Osteoblast (primary cell): ENCODE data around the gene DPM1. TPM values are rescaled to one million over a fixed set of nuclear protein-coding genes. Genes with fewer than 3 reads are reported as not detected.

ENCODE experiments used
- DNase-seq: peaks from one replicate; pipeline ENCODE4 v3.0.0; 2011; ENCODE audit warnings: low spot score, mixed read lengths; ENCODE audit not compliant: insufficient read length; ENCODE audit errors: missing footprints
- H2AFZ ChIP-seq: 2 replicates; pipeline ENCODE4 v1.6.0; 2011; ENCODE audit warnings: mild to moderate bottlenecking, low read length
- H3K27ac ChIP-seq: 2 replicates; pipeline ENCODE4 v1.5.1; 2011; ENCODE audit warnings: mild to moderate bottlenecking, low read depth, low read length, moderate library complexity
- H3K27me3 ChIP-seq: 2 replicates; pipeline ENCODE4 v1.6.0; 2012; ENCODE audit warnings: mild to moderate bottlenecking, control low read depth, inconsistent platforms, low read length, moderate library complexity; ENCODE audit not compliant: insufficient read depth
- H3K36me3 ChIP-seq: 2 replicates; pipeline ENCODE4 v1.5.1; 2011; ENCODE audit warnings: mild to moderate bottlenecking, low read length, control low read depth, moderate library complexity; ENCODE audit not compliant: insufficient read depth
- H3K4me1 ChIP-seq: 2 replicates; pipeline ENCODE4 v1.5.1; 2011; ENCODE audit warnings: mild to moderate bottlenecking, low read length, control low read depth, moderate library complexity; ENCODE audit not compliant: insufficient read depth
- H3K4me2 ChIP-seq: 2 replicates; pipeline ENCODE4 v1.6.0; 2011; ENCODE audit warnings: mild to moderate bottlenecking, low read length; ENCODE audit not compliant: insufficient read depth
- H3K4me3 ChIP-seq: fragments of 200-600 bp; sonication (generic); 3 replicates; pipeline ENCODE4 v1.5.1; 2012; ENCODE audit warnings: mild to moderate bottlenecking, low read length, inconsistent platforms; ENCODE audit not compliant: insufficient read depth
- H3K79me2 ChIP-seq: 2 replicates; pipeline ENCODE4 v1.6.0; 2012; ENCODE audit warnings: mild to moderate bottlenecking, low read length, control low read depth, inconsistent platforms; ENCODE audit not compliant: insufficient read depth
- H3K9me3 ChIP-seq: 2 replicates; pipeline ENCODE4 v1.5.1; 2011; ENCODE audit warnings: low read depth, low read length, control low read depth
- H4K20me1 ChIP-seq: 2 replicates; pipeline ENCODE4 v1.6.0; 2012; ENCODE audit warnings: mild to moderate bottlenecking, low read length, control low read depth; ENCODE audit not compliant: insufficient read depth
- CTCF ChIP-seq: IDR thresholded peaks from 2 replicates; pipeline ENCODE4 v1.5.1; 2011; ENCODE audit warnings: mild to moderate bottlenecking, low read depth, low read length, moderate library complexity; ENCODE audit errors: extremely low read depth
- total RNA-seq: library from RNA; depleted of rRNA; stranded (reverse); fragments of >200 nt; gene quantifications from 2 replicates; pipeline ENCODE4 v1.2.3, GENCODE V29; 2012

The DPM1 gene
- total RNA-seq, 1 donor = 53.2 TPM

- peaks cover 94% of the 10 kb centered on the region for H4K20me1 ChIP-seq
- peak; percentile 35 for DNase-seq
- H2AFZ ChIP-seq = no peak overlapping the region
- H3K27ac ChIP-seq = peak overlapping the region; percentile 32
- H3K4me2 ChIP-seq = peak overlapping the region; percentile 20
- no peaks in the 10 kb centered on the region for H3K9me3 ChIP-seq
- TF ChIP-seq CTCF = no peak
- peaks cover 55% of the 10 kb centered on the region for H3K4me1 ChIP-seq
- no peak overlapping the region for H3K4me3 ChIP-seq
- peaks cover 12% of the 10 kb centered on the region for H3K36me3 ChIP-seq
- H3K79me2 ChIP-seq = peaks cover 100% of the 10 kb centered on the region
- no peaks in the 10 kb centered on the region for H3K27me3 ChIP-seq
Measured at GRCh38 chr20:50913690-50914375, 44.5 kb downstream of the DPM1 start.

GRCh38 chr20:50911716-50912115 lies 46.6 kb downstream of the DPM1 start:
- DNase-seq = no peak
- Histone ChIP-seq H3K27me3 (no peaks in the 10 kb centered on the region), H4K20me1 (peaks cover 88% of the 10 kb centered on the region), H3K4me2 (no peak overlapping the region), H2AFZ (no peak overlapping the region), H3K4me1 (peaks cover 37% of the 10 kb centered on the region), H3K36me3 (peaks cover 12% of the 10 kb centered on the region), H3K27ac (no peak overlapping the region), H3K4me3 (no peak overlapping the region), H3K9me3 (no peaks in the 10 kb centered on the region), H3K79me2 (peaks cover 99% of the 10 kb centered on the region)
- no peak for TF ChIP-seq CTCF

GRCh38 chr20:50911030-50911429 lies 47.3 kb downstream of the DPM1 start:
- TF ChIP-seq CTCF = no peak
- Histone ChIP-seq H4K20me1 (peaks cover 86% of the 10 kb centered on the region), H3K9me3 (no peaks in the 10 kb centered on the region), H2AFZ (no peak overlapping the region), H3K4me1 (peaks cover 30% of the 10 kb centered on the region), H3K36me3 (peaks cover 12% of the 10 kb centered on the region), H3K4me2 (no peak overlapping the region), H3K27me3 (no peaks in the 10 kb centered on the region), H3K79me2 (peaks cover 99% of the 10 kb centered on the region), H3K27ac (no peak overlapping the region), H3K4me3 (no peak overlapping the region)
- DNase-seq = peak; percentile 38

- H3K9me3 ChIP-seq = no peaks in the 10 kb centered on the region
- H3K27me3 ChIP-seq = no peaks in the 10 kb centered on the region
- H3K4me1 ChIP-seq = peaks cover 14% of the 10 kb centered on the region
- H3K79me2 ChIP-seq = peaks cover 99% of the 10 kb centered on the region
- no peak overlapping the region for H2AFZ ChIP-seq
- peaks cover 84% of the 10 kb centered on the region for H4K20me1 ChIP-seq
- TF ChIP-seq CTCF = no peak
- H3K27ac ChIP-seq = no peak overlapping the region
- DNase-seq = peak; percentile 34
- peaks cover 12% of the 10 kb centered on the region for H3K36me3 ChIP-seq
- no peak overlapping the region for H3K4me3 ChIP-seq
- no peak overlapping the region for H3K4me2 ChIP-seq
Measured at GRCh38 chr20:50909413-50909812, 48.9 kb downstream of the DPM1 start.
